GM06990 (cell line): Measurements from ENCODE around the gene KRT9.

ENCODE experiments used
- DNase-seq: peaks from one replicate; pipeline ENCODE4 v3.0.0-alpha.2; 2011; ENCODE audit not compliant: insufficient read length; ENCODE audit errors: extremely low read depth
- H3K27me3 ChIP-seq: replicated peaks from 2 replicates; pipeline ENCODE4 v1.6.0; 2011; ENCODE audit warnings: low read length; ENCODE audit not compliant: control insufficient read depth, insufficient read depth
- H3K36me3 ChIP-seq: 2 replicates; pipeline ENCODE4 v1.5.1; 2011; ENCODE audit warnings: low read length; ENCODE audit not compliant: control insufficient read depth, insufficient read depth
- H3K4me3 ChIP-seq: replicated peaks from 2 replicates; pipeline ENCODE4 v1.5.1; 2011; ENCODE audit warnings: low read depth, mild to moderate bottlenecking, control low read depth, low read length
- CTCF ChIP-seq: IDR thresholded peaks from 2 replicates; pipeline ENCODE4 v1.5.1; 2011; ENCODE audit warnings: low read length, control low read depth, mild to moderate bottlenecking, inconsistent platforms; ENCODE audit not compliant: insufficient read depth, poor library complexity, severe bottlenecking

KRT9 gene

GRCh38 chr17:41532947-41533570, 38.8 kb downstream of the KRT9 start:
- peaks cover 8% of the 10 kb centered on the region for H3K27me3 ChIP-seq
- TF ChIP-seq CTCF: no peak
- no peak for DNase-seq

GRCh38 chr17:41531993-41532392, 39.9 kb downstream of the KRT9 start:
- TF ChIP-seq CTCF: no peak
- DNase-seq: no peak
- Histone ChIP-seq H3K4me3 (no peak overlapping the region), H3K27me3 (peaks cover 8% of the 10 kb centered on the region), H3K36me3 (no peaks in the 10 kb centered on the region)

More at GRCh38 chr17:41532947-41533570, 38.8 kb downstream of the KRT9 start:
- Histone ChIP-seq H3K4me3 (no peak overlapping the region), H3K36me3 (no peaks in the 10 kb centered on the region)

- Histone ChIP-seq H3K4me3 (no peak overlapping the region), H3K27me3 (peaks cover 3% of the 10 kb centered on the region), H3K36me3 (no peaks in the 10 kb centered on the region)
- TF ChIP-seq CTCF: no peak
- DNase-seq: no peak
These were observed 41.5 kb downstream of the KRT9 start for GRCh38 chr17:41530062-41531048.

GRCh38 chr17:41529491-41529915, 42.4 kb downstream of the KRT9 start:
- Histone ChIP-seq H3K4me3 (no peak overlapping the region), H3K27me3 (peaks cover 3% of the 10 kb centered on the region), H3K36me3 (no peaks in the 10 kb centered on the region)
- no peak for DNase-seq
- no peak for TF ChIP-seq CTCF

- DNase-seq: no peak
- Histone ChIP-seq H3K36me3 (no peaks in the 10 kb centered on the region), H3K4me3 (no peak overlapping the region), H3K27me3 (peaks cover 3% of the 10 kb centered on the region)
- TF ChIP-seq CTCF: no peak
These were observed 42.9 kb downstream of the KRT9 start for GRCh38 chr17:41528959-41529353.
